ENCODE results near the gene DNAJC8. TPM values are rescaled to one million over a fixed set of nuclear protein-coding genes. Genes with fewer than 3 reads are reported as not detected.

The DNAJC8 gene
- total and polyA plus RNA-seq, 9 donors = 74.3 to 107 (median 82.4) TPM

DNA sequence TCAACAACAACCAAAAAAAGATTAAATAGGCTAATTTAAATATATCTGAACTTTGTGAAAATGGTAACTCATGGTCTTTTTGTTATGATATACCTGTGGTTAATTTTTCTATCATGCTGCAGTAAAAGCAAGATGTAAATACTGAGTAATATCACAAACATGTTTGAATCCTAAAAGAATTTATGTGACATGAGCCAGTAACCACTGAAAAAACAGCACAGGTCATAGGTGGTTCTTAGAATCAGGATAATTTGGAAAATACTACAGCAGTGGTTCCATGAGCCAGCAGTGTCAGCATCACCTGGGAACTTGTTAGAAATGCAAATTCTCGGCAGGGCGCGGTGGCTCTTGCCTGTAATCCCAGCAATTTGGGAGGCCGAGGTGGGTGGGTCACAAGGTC lies 7.2 kb upstream of the DNAJC8 start:
- DNase-seq = no peak
- Histone ChIP-seq H3K4me3 (ENCODE audit: low read length) (no peak overlapping the region), H3K27ac (ENCODE audit: low read length) (no peak overlapping the region), H3K9me3 (replicated peaks; ENCODE audit: control insufficient read depth, low read depth, low read length) (no peaks in the 10 kb centered on the region), H3K36me3 (ENCODE audit: control insufficient read depth, insufficient read depth, low read length) (peaks cover 12% of the 10 kb centered on the region), H3K4me1 (ENCODE audit: control insufficient read depth, insufficient read depth, low read length) (peaks cover 16% of the 10 kb centered on the region), H3K27me3 (ENCODE audit: control insufficient read depth, insufficient read depth, low read length) (no peaks in the 10 kb centered on the region)
- 96% methylated on average over 4 of the region's 4 CpGs for WGBS (ENCODE audit: insufficient coverage)

DNA sequence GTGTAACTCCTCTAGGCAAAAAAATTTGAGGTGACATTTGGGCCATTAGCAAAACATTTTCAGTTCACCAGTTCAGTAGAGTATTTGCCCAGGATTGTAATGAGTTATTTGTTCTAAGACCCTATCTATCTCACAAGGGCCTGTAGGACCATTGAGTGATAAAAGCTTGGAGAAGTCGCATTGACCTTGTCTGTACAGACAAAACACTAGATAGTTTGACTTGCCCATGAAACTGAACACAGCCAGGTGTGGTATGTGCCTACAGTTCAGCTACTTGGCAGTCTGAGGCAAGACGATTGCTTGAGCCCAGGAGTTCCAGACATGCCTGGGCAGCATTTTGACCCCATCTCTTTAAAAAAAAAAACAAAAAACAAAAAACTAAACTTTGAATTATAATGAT lies 6.2 kb upstream of the DNAJC8 start:
- 100% methylated on average over 1 of the region's 2 CpGs for WGBS (ENCODE audit: insufficient coverage)
- Histone ChIP-seq H3K4me3 (ENCODE audit: low read length) (no peak overlapping the region), H3K9me3 (replicated peaks; ENCODE audit: control insufficient read depth, low read depth, low read length) (no peaks in the 10 kb centered on the region), H3K27me3 (ENCODE audit: control insufficient read depth, insufficient read depth, low read length) (no peaks in the 10 kb centered on the region), H3K27ac (ENCODE audit: low read length) (no peak overlapping the region), H3K36me3 (ENCODE audit: control insufficient read depth, insufficient read depth, low read length) (peaks cover 12% of the 10 kb centered on the region), H3K4me1 (ENCODE audit: control insufficient read depth, insufficient read depth, low read length) (peaks cover 13% of the 10 kb centered on the region)
- DNase-seq = no peak

GRCh38 chr1:28236656-28237322 lies 4.0 kb upstream of the DNAJC8 start:
- peaks cover 21% of the 10 kb centered on the region for H3K4me1 ChIP-seq (ENCODE audit: control insufficient read depth, insufficient read depth, low read length)
- H3K4me3 ChIP-seq (ENCODE audit: low read length) = peak overlapping the region; percentile 76
- WGBS (ENCODE audit: insufficient coverage) = 0% methylated on average over 13 of the region's 20 CpGs
- no peaks in the 10 kb centered on the region for H3K9me3 ChIP-seq (replicated peaks; ENCODE audit: control insufficient read depth, low read depth, low read length)
- H3K27ac ChIP-seq (ENCODE audit: low read length) = peak overlapping the region; percentile 83
- no peaks in the 10 kb centered on the region for H3K27me3 ChIP-seq (ENCODE audit: control insufficient read depth, insufficient read depth, low read length)
- peaks cover 6% of the 10 kb centered on the region for H3K36me3 ChIP-seq (ENCODE audit: control insufficient read depth, insufficient read depth, low read length)
- no peak for DNase-seq

- H3K9me3 ChIP-seq (replicated peaks; ENCODE audit: control insufficient read depth, low read depth, low read length) = no peaks in the 10 kb centered on the region
- peak within 1 kb of the TSS; percentile 85 for H3K27ac ChIP-seq (ENCODE audit: low read length)
- peaks cover 6% of the 10 kb centered on the region for H3K36me3 ChIP-seq (ENCODE audit: control insufficient read depth, insufficient read depth, low read length)
- H3K4me1 ChIP-seq (ENCODE audit: control insufficient read depth, insufficient read depth, low read length) = peaks cover 21% of the 10 kb centered on the region
- DNase-seq = peak; percentile 100
- under 1% methylated on average over 51 of the region's 60 CpGs for WGBS (ENCODE audit: insufficient coverage)
- no peaks in the 10 kb centered on the region for H3K27me3 ChIP-seq (ENCODE audit: control insufficient read depth, insufficient read depth, low read length)
- peak within 1 kb of the TSS; percentile 76 for H3K4me3 ChIP-seq (ENCODE audit: low read length)
Observed at GRCh38 chr1:28235755-28236655, 3.2 kb upstream of the DNAJC8 start, which contains the start of gene ATP5IF1. Gene ATP5IF1, plus strand, starts transcription at chr1:28236124. Its CDS starts 60 bp downstream, at chr1:28236184.

- 78% methylated on average over 10 of the region's 14 CpGs for WGBS (ENCODE audit: insufficient coverage)
- Histone ChIP-seq H3K27ac (ENCODE audit: low read length) (no peak overlapping the region), H3K27me3 (ENCODE audit: control insufficient read depth, insufficient read depth, low read length) (no peaks in the 10 kb centered on the region), H3K9me3 (replicated peaks; ENCODE audit: control insufficient read depth, low read depth, low read length) (no peaks in the 10 kb centered on the region), H3K4me3 (ENCODE audit: low read length) (peak overlapping the region; percentile 98), H3K4me1 (ENCODE audit: control insufficient read depth, insufficient read depth, low read length) (peaks cover 21% of the 10 kb centered on the region), H3K36me3 (ENCODE audit: control insufficient read depth, insufficient read depth, low read length) (peaks cover 13% of the 10 kb centered on the region)
- no peak for DNase-seq
Observed at GRCh38 chr1:28233264-28233606, 406 bp upstream of the DNAJC8 start.

DNA sequence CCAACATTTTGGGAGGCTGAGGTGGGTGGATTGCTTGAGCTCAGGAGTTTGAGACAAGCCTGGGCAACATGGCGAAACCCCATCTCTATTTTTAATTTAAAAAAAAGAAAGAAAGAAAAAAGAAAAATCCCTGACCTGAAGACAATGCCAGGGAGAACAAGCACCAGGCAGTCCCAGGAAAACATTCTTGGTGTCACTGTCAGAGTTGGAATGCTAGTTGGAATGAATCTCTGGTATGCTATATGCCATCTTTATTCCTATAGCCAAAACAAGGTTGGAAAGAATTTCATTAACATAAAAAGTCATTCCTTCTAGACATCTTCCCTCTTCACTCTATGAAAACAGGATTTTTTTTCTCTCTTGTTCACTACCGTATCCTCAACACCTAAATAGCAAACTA lies 2.8 kb downstream of the DNAJC8 start:
- Histone ChIP-seq H3K9me3 (replicated peaks; ENCODE audit: control insufficient read depth, low read depth, low read length) (no peaks in the 10 kb centered on the region), H3K27me3 (ENCODE audit: control insufficient read depth, insufficient read depth, low read length) (no peaks in the 10 kb centered on the region), H3K27ac (ENCODE audit: low read length) (no peak overlapping the region), H3K36me3 (ENCODE audit: control insufficient read depth, insufficient read depth, low read length) (peaks cover 25% of the 10 kb centered on the region), H3K4me1 (ENCODE audit: control insufficient read depth, insufficient read depth, low read length) (peaks cover 8% of the 10 kb centered on the region), H3K4me3 (ENCODE audit: low read length) (no peak overlapping the region)
- no CpG with 5 or more reads among the region's 2 CpGs for WGBS (ENCODE audit: insufficient coverage)
- no peak for DNase-seq

- Histone ChIP-seq H3K27ac (ENCODE audit: low read length) (no peak overlapping the region), H3K27me3 (ENCODE audit: control insufficient read depth, insufficient read depth, low read length) (no peaks in the 10 kb centered on the region), H3K36me3 (ENCODE audit: control insufficient read depth, insufficient read depth, low read length) (peaks cover 30% of the 10 kb centered on the region), H3K9me3 (replicated peaks; ENCODE audit: control insufficient read depth, low read depth, low read length) (no peaks in the 10 kb centered on the region), H3K4me1 (ENCODE audit: control insufficient read depth, insufficient read depth, low read length) (peaks cover 8% of the 10 kb centered on the region), H3K4me3 (ENCODE audit: low read length) (no peak overlapping the region)
- DNase-seq = no peak
Observed at GRCh38 chr1:28229089-28229488, 3.7 kb downstream of the DNAJC8 start.

- WGBS (ENCODE audit: insufficient coverage) = 100% methylated on average over 1 of the region's 2 CpGs
- H3K4me1 ChIP-seq (ENCODE audit: control insufficient read depth, insufficient read depth, low read length) = no peaks in the 10 kb centered on the region
- H3K9me3 ChIP-seq (replicated peaks; ENCODE audit: control insufficient read depth, low read depth, low read length) = no peaks in the 10 kb centered on the region
- DNase-seq = no peak
- no peaks in the 10 kb centered on the region for H3K27me3 ChIP-seq (ENCODE audit: control insufficient read depth, insufficient read depth, low read length)
- H3K36me3 ChIP-seq (ENCODE audit: control insufficient read depth, insufficient read depth, low read length) = peaks cover 28% of the 10 kb centered on the region
- no peak overlapping the region for H3K4me3 ChIP-seq (ENCODE audit: low read length)
- no peak overlapping the region for H3K27ac ChIP-seq (ENCODE audit: low read length)
Observed at GRCh38 chr1:28213315-28213714, 19.5 kb downstream of the DNAJC8 start.

GRCh38 chr1:28209700-28210099 lies 23.1 kb downstream of the DNAJC8 start:
- H3K27ac ChIP-seq (ENCODE audit: low read length) = no peak overlapping the region
- no peaks in the 10 kb centered on the region for H3K4me1 ChIP-seq (ENCODE audit: control insufficient read depth, insufficient read depth, low read length)
- no peak overlapping the region for H3K4me3 ChIP-seq (ENCODE audit: low read length)
- H3K36me3 ChIP-seq (ENCODE audit: control insufficient read depth, insufficient read depth, low read length) = peaks cover 38% of the 10 kb centered on the region
- no peaks in the 10 kb centered on the region for H3K9me3 ChIP-seq (replicated peaks; ENCODE audit: control insufficient read depth, low read depth, low read length)
- 64% methylated on average over 1 of the region's 1 CpG for WGBS (ENCODE audit: insufficient coverage)
- no peak for DNase-seq
- H3K27me3 ChIP-seq (ENCODE audit: control insufficient read depth, insufficient read depth, low read length) = no peaks in the 10 kb centered on the region

DNA sequence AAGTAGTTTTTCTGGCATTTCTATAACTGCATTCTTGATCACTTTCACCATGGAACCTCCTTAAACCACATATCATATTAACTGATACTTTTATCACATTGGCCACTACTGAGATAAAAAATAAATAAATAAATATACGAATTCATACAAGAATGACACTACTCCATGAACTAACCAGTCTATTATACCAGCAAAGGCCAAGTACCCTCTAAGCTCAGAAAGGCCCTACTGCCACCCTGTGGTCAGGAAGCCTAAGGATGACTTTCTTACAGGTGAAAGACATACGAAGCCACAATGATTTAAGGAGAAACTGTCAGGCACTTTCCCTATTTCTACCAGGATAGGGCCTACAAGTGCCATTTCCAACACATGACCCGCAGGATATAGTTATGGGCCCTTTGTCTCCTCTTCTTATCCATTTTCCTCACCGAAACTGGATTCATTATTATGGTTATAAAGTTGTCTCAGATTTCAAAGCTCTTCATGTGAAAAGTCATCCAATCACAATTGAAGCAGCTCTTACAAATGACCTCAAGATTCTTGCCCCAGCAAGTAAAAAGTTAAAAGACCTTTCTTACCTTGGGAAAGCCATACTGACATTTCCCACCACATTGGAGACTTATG lies 23.9 kb downstream of the DNAJC8 start:
- Histone ChIP-seq H3K4me1 (ENCODE audit: control insufficient read depth, insufficient read depth, low read length) (no peaks in the 10 kb centered on the region), H3K9me3 (replicated peaks; ENCODE audit: control insufficient read depth, low read depth, low read length) (no peaks in the 10 kb centered on the region), H3K36me3 (ENCODE audit: control insufficient read depth, insufficient read depth, low read length) (peaks cover 41% of the 10 kb centered on the region), H3K27me3 (ENCODE audit: control insufficient read depth, insufficient read depth, low read length) (no peaks in the 10 kb centered on the region), H3K4me3 (ENCODE audit: low read length) (no peak overlapping the region), H3K27ac (ENCODE audit: low read length) (no peak overlapping the region)
- 40% methylated on average over 1 of the region's 4 CpGs for WGBS (ENCODE audit: insufficient coverage)
- peak; percentile 61 for DNase-seq
